ENCODE data around the gene CDH18.

Gene CDH18

GRCh38 chr5:19660679-19661078 lies 327.3 kb downstream of the CDH18 start:
- TF ChIP-seq JUND (IDR thresholded peaks at IDR 0.05; ENCODE audit: low read depth), result no peak
- DNase-seq (ENCODE audit: low read depth in 1 of 2, low spot score in 1 of 2), result no peak
- in situ Hi-C loops (cut with HindIII; ENCODE audit: low pct_unique_long_range_greater_than_20kb, low sequenced_read_pairs), result no loop called here

- no peak for TF ChIP-seq JUND (IDR thresholded peaks at IDR 0.05; ENCODE audit: low read depth)
- in situ Hi-C loops (cut with HindIII; ENCODE audit: low pct_unique_long_range_greater_than_20kb, low sequenced_read_pairs), result no loop called here
- DNase-seq (ENCODE audit: low read depth in 1 of 2, low spot score in 1 of 2), result no peak
Observed at GRCh38 chr5:19655627-19656026, 332.4 kb downstream of the CDH18 start.

- DNase-seq (ENCODE audit: low read depth in 1 of 2, low spot score in 1 of 2), result no peak
- no peak for TF ChIP-seq JUND (IDR thresholded peaks at IDR 0.05; ENCODE audit: low read depth)
- in situ Hi-C loops (cut with HindIII; ENCODE audit: low pct_unique_long_range_greater_than_20kb, low sequenced_read_pairs), result no loop called here
Observed at GRCh38 chr5:19638461-19638860, 349.5 kb downstream of the CDH18 start.

- no peak for DNase-seq (ENCODE audit: low read depth in 1 of 2, low spot score in 1 of 2)
- TF ChIP-seq JUND (IDR thresholded peaks at IDR 0.05; ENCODE audit: low read depth), result no peak
- in situ Hi-C loops (cut with HindIII; ENCODE audit: low pct_unique_long_range_greater_than_20kb, low sequenced_read_pairs), result no loop called here
Observed at GRCh38 chr5:19630876-19631275, 357.1 kb downstream of the CDH18 start.

- no peak for DNase-seq (ENCODE audit: low read depth in 1 of 2, low spot score in 1 of 2)
- in situ Hi-C loops (cut with HindIII; ENCODE audit: low pct_unique_long_range_greater_than_20kb, low sequenced_read_pairs), result no loop called here
- no peak for TF ChIP-seq JUND (IDR thresholded peaks at IDR 0.05; ENCODE audit: low read depth)
Observed at GRCh38 chr5:19626211-19626610, 361.8 kb downstream of the CDH18 start.

GRCh38 chr5:19625562-19625961 lies 362.4 kb downstream of the CDH18 start:
- DNase-seq (ENCODE audit: low read depth in 1 of 2, low spot score in 1 of 2), result no peak
- in situ Hi-C loops (cut with HindIII; ENCODE audit: low pct_unique_long_range_greater_than_20kb, low sequenced_read_pairs), result no loop called here
- TF ChIP-seq JUND (IDR thresholded peaks at IDR 0.05; ENCODE audit: low read depth), result no peak

GRCh38 chr5:19619571-19619970 lies 368.4 kb downstream of the CDH18 start:
- DNase-seq (ENCODE audit: low read depth in 1 of 2, low spot score in 1 of 2), result no peak
- TF ChIP-seq JUND (IDR thresholded peaks at IDR 0.05; ENCODE audit: low read depth), result no peak
- in situ Hi-C loops (cut with HindIII; ENCODE audit: low pct_unique_long_range_greater_than_20kb, low sequenced_read_pairs), result no loop called here

- TF ChIP-seq JUND (IDR thresholded peaks at IDR 0.05; ENCODE audit: low read depth), result no peak
- no peak for DNase-seq (ENCODE audit: low read depth in 1 of 2, low spot score in 1 of 2)
- in situ Hi-C loops (cut with HindIII; ENCODE audit: low pct_unique_long_range_greater_than_20kb, low sequenced_read_pairs), result no loop called here
Observed at GRCh38 chr5:19616701-19617215, 371.2 kb downstream of the CDH18 start.

GRCh38 chr5:19615661-19616060 lies 372.3 kb downstream of the CDH18 start:
- in situ Hi-C loops (cut with HindIII; ENCODE audit: low pct_unique_long_range_greater_than_20kb, low sequenced_read_pairs), result no loop called here

GRCh38 chr5:19615071-19615470 lies 372.9 kb downstream of the CDH18 start:
- no peak for DNase-seq (ENCODE audit: low read depth in 1 of 2, low spot score in 1 of 2)
- in situ Hi-C loops (cut with HindIII; ENCODE audit: low pct_unique_long_range_greater_than_20kb, low sequenced_read_pairs), result no loop called here
- no peak for TF ChIP-seq JUND (IDR thresholded peaks at IDR 0.05; ENCODE audit: low read depth)

More at GRCh38 chr5:19615661-19616060, 372.3 kb downstream of the CDH18 start:
- no peak for TF ChIP-seq JUND (IDR thresholded peaks at IDR 0.05; ENCODE audit: low read depth)
- DNase-seq (ENCODE audit: low read depth in 1 of 2, low spot score in 1 of 2), result no peak

GRCh38 chr5:19608444-19609002 lies 379.5 kb downstream of the CDH18 start:
- DNase-seq (ENCODE audit: low read depth in 1 of 2, low spot score in 1 of 2), result peak in 1 of 2 experiments; percentile 53
- no peak for TF ChIP-seq JUND (IDR thresholded peaks at IDR 0.05; ENCODE audit: low read depth)

GRCh38 chr5:19605846-19606407 lies 382.1 kb downstream of the CDH18 start:
- peak in 1 of 2 experiments; percentile 33 for DNase-seq (ENCODE audit: low read depth in 1 of 2, low spot score in 1 of 2)
- no peak for TF ChIP-seq JUND (IDR thresholded peaks at IDR 0.05; ENCODE audit: low read depth)
- in situ Hi-C loops (cut with HindIII; ENCODE audit: low pct_unique_long_range_greater_than_20kb, low sequenced_read_pairs), result no loop called here

More at GRCh38 chr5:19608444-19609002, 379.5 kb downstream of the CDH18 start:
- in situ Hi-C loops (cut with HindIII; ENCODE audit: low pct_unique_long_range_greater_than_20kb, low sequenced_read_pairs), result no loop called here

- DNase-seq (ENCODE audit: low read depth in 1 of 2, low spot score in 1 of 2), result no peak
- no peak for TF ChIP-seq JUND (IDR thresholded peaks at IDR 0.05; ENCODE audit: low read depth)
- in situ Hi-C loops (cut with HindIII; ENCODE audit: low pct_unique_long_range_greater_than_20kb, low sequenced_read_pairs), result no loop called here
Observed at GRCh38 chr5:19584131-19584530, 403.9 kb downstream of the CDH18 start.

- in situ Hi-C loops (cut with HindIII; ENCODE audit: low pct_unique_long_range_greater_than_20kb, low sequenced_read_pairs), result no loop called here
- no peak for DNase-seq (ENCODE audit: low read depth in 1 of 2, low spot score in 1 of 2)
- no peak for TF ChIP-seq JUND (IDR thresholded peaks at IDR 0.05; ENCODE audit: low read depth)
Observed at GRCh38 chr5:19577882-19578281, 410.1 kb downstream of the CDH18 start.
